Ectodermal cell (in vitro differentiated cells): ENCODE measurements around the gene MAPK14.

Experiments used
- H3K27ac ChIP-seq: 2 replicates; pipeline ENCODE4 v1.7.0; 2013; ENCODE audit warnings: mild to moderate bottlenecking, low read depth, low read length; ENCODE audit not compliant: insufficient read depth, poor library complexity, severe bottlenecking
- H3K27me3 ChIP-seq: 2 replicates; pipeline ENCODE4 v1.7.0; 2013; ENCODE audit warnings: mild to moderate bottlenecking, low read length; ENCODE audit not compliant: insufficient read depth, control insufficient read depth, poor library complexity, severe bottlenecking
- H3K36me3 ChIP-seq: one replicate; pipeline ENCODE4 v1.7.0; 2013; ENCODE audit warnings: low read length; ENCODE audit not compliant: control insufficient read depth, insufficient read depth
- H3K4me1 ChIP-seq: one replicate; pipeline ENCODE4 v1.7.0; 2013; ENCODE audit warnings: low read length; ENCODE audit not compliant: control insufficient read depth, insufficient read depth
- H3K4me3 ChIP-seq: 2 replicates; pipeline ENCODE4 v1.7.0; 2013; ENCODE audit warnings: low read depth, low read length, control low read depth; ENCODE audit not compliant: insufficient read depth
- H3K9me3 ChIP-seq: 2 replicates; pipeline ENCODE4 v1.7.0; 2013; ENCODE audit warnings: mild to moderate bottlenecking, low read length, moderate library complexity; ENCODE audit not compliant: control insufficient read depth
- WGBS, 2 experiments: methylation state at CpG; one replicate each; pipeline ENCODE4 v1.1.7; 2013; ENCODE audit warnings: missing lambda C conversion rate in 2 of 2; 5-methylcytosine and 5-hydroxymethylcytosine counted together

The MAPK14 gene

GRCh38 chr6:36111526-36111925 lies 83.9 kb downstream of the MAPK14 start:
- H3K27me3 ChIP-seq: no peaks in the 10 kb centered on the region
- peaks cover 4% of the 10 kb centered on the region for H3K4me1 ChIP-seq
- H3K27ac ChIP-seq: no peak overlapping the region
- no peak overlapping the region for H3K4me3 ChIP-seq
- H3K36me3 ChIP-seq: no peaks in the 10 kb centered on the region
- no peaks in the 10 kb centered on the region for H3K9me3 ChIP-seq
- WGBS, 2 experiments: 87 to 90% methylated on average over 7 of the region's 7 CpGs

DNA sequence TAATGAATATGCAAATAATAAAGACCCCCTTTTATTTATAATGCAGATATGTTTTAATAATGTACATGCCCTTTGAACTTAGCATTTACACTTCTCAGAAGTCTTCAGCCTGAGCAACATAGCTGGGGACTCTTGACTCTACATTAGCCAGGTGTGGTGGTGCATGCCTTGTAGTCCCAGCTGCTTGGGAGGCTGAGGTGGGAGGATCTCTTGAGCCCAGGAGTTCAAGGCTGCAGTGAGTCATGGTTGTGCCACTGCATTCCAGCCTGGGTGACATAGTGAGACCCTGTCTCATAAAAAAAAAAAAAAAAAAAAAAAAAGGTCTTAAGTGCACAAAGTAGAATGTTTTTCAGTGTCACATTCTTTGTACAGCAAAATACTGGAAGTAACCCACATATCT lies 85.4 kb downstream of the MAPK14 start:
- no peak overlapping the region for H3K27ac ChIP-seq
- peaks cover 4% of the 10 kb centered on the region for H3K4me1 ChIP-seq
- H3K36me3 ChIP-seq: no peaks in the 10 kb centered on the region
- H3K9me3 ChIP-seq: no peaks in the 10 kb centered on the region
- no peaks in the 10 kb centered on the region for H3K27me3 ChIP-seq
- H3K4me3 ChIP-seq: no peak overlapping the region

DNA sequence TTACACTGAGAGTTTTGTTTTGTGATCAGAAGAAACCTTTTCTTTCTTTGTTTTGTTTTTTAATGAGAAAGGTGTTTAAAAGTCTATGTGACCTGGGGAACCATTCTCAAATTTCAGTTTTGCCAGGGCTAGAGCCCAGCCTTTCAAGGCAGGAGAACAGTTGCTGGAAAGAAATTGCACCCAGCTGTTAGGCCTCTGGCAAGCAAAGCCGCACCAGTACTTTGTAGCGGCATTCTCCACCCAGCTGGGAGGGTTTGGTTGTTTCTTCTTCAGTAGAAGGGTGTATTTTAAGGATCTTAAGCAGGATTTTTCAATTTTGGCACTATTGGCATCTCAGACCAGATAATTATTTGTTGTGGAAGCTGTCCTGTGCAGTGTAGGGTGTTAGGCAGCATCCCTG lies 86.1 kb downstream of the MAPK14 start:
- 66 to 78% methylated on average over 2 of the region's 2 CpGs for WGBS, 2 experiments
- H3K4me1 ChIP-seq: peaks cover 4% of the 10 kb centered on the region
- no peak overlapping the region for H3K27ac ChIP-seq
- no peaks in the 10 kb centered on the region for H3K9me3 ChIP-seq
- H3K27me3 ChIP-seq: no peaks in the 10 kb centered on the region
- H3K36me3 ChIP-seq: no peaks in the 10 kb centered on the region
- H3K4me3 ChIP-seq: no peak overlapping the region

GRCh38 chr6:36114798-36115408 lies 87.3 kb downstream of the MAPK14 start:
- Histone ChIP-seq H3K9me3 (no peaks in the 10 kb centered on the region), H3K4me1 (peaks cover 4% of the 10 kb centered on the region), H3K36me3 (no peaks in the 10 kb centered on the region), H3K27me3 (no peaks in the 10 kb centered on the region), H3K4me3 (no peak overlapping the region), H3K27ac (no peak overlapping the region)
- 93 to 96% methylated on average over 4 of the region's 4 CpGs for WGBS, 2 experiments

DNA sequence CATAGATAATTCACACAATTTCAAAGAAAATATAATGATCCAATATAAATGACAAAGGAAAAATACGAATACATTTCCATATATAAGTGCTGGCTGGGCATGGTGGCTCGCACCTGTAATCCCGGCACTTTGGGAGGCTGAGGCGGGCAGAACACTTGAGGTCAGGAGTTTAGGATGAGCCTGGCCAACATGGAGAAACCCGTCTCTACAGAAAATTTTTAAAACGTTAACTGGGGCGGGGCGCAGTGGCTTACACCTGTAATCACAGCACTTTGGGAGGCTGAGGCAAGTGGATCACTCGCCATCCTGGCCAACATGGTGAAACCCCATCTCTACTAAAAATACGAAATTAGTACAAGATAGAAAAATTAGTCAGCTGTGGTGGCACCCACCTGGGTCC lies 87.8 kb downstream of the MAPK14 start:
- H3K4me1 ChIP-seq: peaks cover 4% of the 10 kb centered on the region
- H3K36me3 ChIP-seq: no peaks in the 10 kb centered on the region
- no peak overlapping the region for H3K27ac ChIP-seq
- WGBS, 2 experiments: 92 to 94% methylated on average over 10 of the region's 10 CpGs
- no peak overlapping the region for H3K4me3 ChIP-seq
- H3K9me3 ChIP-seq: no peaks in the 10 kb centered on the region
- H3K27me3 ChIP-seq: no peaks in the 10 kb centered on the region

DNA sequence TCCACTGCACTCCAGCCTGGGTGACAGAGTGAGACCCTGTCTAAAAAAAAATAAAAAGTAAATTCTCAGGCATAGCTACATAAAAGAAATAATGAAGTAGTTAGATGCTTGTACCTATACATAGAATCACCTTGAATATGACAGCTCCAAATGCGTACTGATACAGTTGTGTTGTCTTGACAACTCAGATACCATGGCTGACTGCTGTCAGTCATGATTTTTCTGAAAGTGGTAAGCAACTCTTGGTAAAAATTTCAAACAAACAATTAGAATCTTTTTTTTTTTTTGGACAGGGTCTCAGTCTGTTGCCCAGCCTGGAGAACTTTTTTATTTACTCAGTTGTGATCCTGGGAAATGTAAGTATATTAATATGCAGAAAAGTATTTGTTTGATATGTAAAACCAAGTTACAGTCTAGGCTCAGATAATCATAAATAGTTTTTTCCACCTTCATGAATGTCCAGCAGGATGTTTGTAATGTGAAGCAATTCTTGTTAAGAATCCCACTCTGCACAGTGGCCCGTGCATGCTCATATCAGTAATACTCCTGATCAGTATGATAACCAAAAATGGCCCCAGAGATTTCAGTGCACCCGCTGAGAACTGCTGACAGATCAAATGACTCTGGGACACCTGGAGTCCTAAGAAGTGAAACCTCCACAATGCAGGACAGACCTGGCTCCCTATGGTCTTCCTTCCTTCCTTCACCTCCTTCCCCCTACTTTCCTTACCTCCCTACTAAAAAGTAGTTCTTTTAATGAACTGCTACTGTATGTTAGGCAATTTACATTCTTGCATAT lies 88.7 kb downstream of the MAPK14 start:
- no peak overlapping the region for H3K27ac ChIP-seq
- H3K4me3 ChIP-seq: no peak overlapping the region
- no peaks in the 10 kb centered on the region for H3K27me3 ChIP-seq
- 94 to 95% methylated on average over 3 of the region's 3 CpGs for WGBS, 2 experiments
- H3K9me3 ChIP-seq: no peaks in the 10 kb centered on the region
- no peaks in the 10 kb centered on the region for H3K36me3 ChIP-seq
- H3K4me1 ChIP-seq: peaks cover 12% of the 10 kb centered on the region

GRCh38 chr6:36116943-36117342 lies 89.3 kb downstream of the MAPK14 start:
- Histone ChIP-seq H3K27me3 (no peaks in the 10 kb centered on the region), H3K4me3 (no peak overlapping the region), H3K36me3 (no peaks in the 10 kb centered on the region), H3K9me3 (no peaks in the 10 kb centered on the region), H3K27ac (no peak overlapping the region), H3K4me1 (peaks cover 13% of the 10 kb centered on the region)
- WGBS, 2 experiments: 92 to 95% methylated on average over 2 of the region's 2 CpGs

DNA sequence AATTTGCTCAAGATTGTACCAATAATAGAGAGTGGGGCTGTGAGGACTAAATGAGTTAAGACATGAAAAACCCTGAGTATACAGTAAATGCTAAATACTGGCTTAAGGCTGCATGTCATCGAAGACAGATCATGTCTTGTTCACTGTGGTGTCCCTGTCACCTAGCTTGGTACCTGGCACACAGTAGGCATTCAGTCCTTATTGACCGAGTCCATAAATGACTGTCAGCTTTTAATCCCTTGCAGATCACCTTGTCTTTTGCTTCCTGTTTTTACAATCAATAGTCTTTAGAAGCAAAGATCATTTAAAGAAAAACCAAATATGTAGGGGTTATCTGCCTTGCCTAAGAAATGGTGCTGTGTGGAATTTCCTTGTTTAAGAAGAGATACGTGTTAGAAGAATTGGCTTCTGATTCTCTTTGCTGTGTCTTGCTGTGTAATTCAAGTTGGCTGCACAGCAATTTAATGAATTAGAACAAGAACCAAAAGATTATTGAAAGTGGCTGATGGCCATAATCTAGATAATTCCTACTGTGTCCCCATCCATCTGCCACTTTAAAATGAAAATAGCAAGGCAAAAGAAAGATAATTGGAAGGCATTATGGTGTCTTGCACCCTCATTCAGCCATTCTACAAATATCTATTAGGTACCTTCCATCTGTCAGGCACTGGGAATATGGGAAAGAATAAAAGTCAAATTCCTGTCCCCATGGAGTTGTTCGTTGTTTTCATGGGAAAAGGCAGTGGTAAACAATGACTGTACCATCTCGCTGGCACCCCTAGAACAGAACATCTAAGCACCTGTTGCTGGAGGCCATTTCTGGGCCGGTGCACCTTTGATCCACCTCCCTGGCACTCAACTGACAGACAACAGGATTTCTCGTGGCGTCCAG lies 90.3 kb downstream of the MAPK14 start:
- H3K27me3 ChIP-seq: no peaks in the 10 kb centered on the region
- peaks cover 13% of the 10 kb centered on the region for H3K4me1 ChIP-seq
- H3K27ac ChIP-seq: no peak overlapping the region
- H3K4me3 ChIP-seq: no peak overlapping the region
- H3K9me3 ChIP-seq: no peaks in the 10 kb centered on the region
- H3K36me3 ChIP-seq: no peaks in the 10 kb centered on the region
- 94 to 95% methylated on average over 8 of the region's 8 CpGs for WGBS, 2 experiments

GRCh38 chr6:36118550-36119107 lies 91.0 kb downstream of the MAPK14 start:
- Histone ChIP-seq H3K27me3 (no peaks in the 10 kb centered on the region), H3K9me3 (no peaks in the 10 kb centered on the region), H3K36me3 (no peaks in the 10 kb centered on the region), H3K27ac (no peak overlapping the region), H3K4me1 (peaks cover 13% of the 10 kb centered on the region), H3K4me3 (no peak overlapping the region)
- WGBS, 2 experiments: 88 to 92% methylated on average over 4 of the region's 4 CpGs

- H3K27me3 ChIP-seq: no peaks in the 10 kb centered on the region
- H3K4me3 ChIP-seq: no peak overlapping the region
- no peak overlapping the region for H3K27ac ChIP-seq
- peaks cover 9% of the 10 kb centered on the region for H3K4me1 ChIP-seq
- 97 to 98% methylated on average over 4 of the region's 4 CpGs for WGBS, 2 experiments
- no peaks in the 10 kb centered on the region for H3K36me3 ChIP-seq
- no peaks in the 10 kb centered on the region for H3K9me3 ChIP-seq
These were observed 91.6 kb downstream of the MAPK14 start for GRCh38 chr6:36119209-36119608.
